ENCODE measurements around the gene EVL. TPM values are rescaled to one million over a fixed set of nuclear protein-coding genes. Genes with fewer than 3 reads are reported as not detected.

The EVL gene
- total and polyA plus RNA-seq, 10 of the 15 experiments (the other 5 are each of a cell fraction or from before 2014, with no cell fraction given) = 11.9 to 341 (median 89.8) TPM

DNA sequence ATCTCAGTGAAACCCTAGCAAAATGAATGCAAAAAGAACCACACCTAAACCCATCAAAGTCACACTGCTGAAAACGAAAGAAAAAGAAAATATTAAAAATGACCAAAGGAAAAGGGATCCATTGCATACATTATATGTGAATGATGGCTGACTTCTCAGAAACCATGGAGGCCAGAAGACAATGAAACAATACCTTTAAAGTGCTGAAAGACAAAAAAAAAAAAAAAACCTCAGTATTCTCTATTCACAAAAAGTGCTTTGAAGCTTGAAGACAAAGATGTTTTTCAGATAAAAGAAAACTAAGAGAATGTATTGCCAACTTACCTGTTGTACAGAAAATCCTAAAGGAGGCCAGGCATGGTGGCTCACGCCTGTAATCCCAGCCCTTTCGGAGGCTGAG, 4.5 kb upstream of the EVL start (continued):
- TF ChIP-seq PML (IDR thresholded peaks at IDR 0.05; ENCODE audit: low read length) = no peak

DNA sequence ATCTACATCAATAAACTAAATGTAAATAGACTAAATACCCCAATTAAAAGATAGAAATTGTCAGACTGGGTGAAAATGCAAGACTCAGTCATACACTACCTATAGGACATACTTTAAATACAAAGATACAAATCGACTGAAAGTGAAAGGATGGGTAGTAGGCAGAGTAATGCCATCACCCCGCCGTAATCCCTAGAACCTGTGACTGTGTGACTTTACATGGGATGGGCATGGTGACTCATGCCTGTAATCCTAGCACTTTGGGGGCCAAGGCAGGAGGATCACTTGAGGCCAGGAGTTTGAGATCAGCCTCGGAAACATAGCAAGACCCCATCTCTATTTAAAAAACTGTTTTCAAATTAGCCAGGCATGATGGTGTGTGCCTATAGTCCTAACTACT, 2.6 kb upstream of the EVL start:
- TF ChIP-seq RBBP5 (conservative IDR thresholded peaks at IDR 0.05) (no peak), IKZF2 (IDR thresholded peaks at IDR 0.05) (peak; percentile 29 to 31; a peak in 2 of 4 replicates), IKZF1 (conservative IDR thresholded peaks at IDR 0.05) (0 out of 2 replicates have a peak, but pooled peaks have one; percentile 33)
- TF ChIP-seq, protein P1, sequence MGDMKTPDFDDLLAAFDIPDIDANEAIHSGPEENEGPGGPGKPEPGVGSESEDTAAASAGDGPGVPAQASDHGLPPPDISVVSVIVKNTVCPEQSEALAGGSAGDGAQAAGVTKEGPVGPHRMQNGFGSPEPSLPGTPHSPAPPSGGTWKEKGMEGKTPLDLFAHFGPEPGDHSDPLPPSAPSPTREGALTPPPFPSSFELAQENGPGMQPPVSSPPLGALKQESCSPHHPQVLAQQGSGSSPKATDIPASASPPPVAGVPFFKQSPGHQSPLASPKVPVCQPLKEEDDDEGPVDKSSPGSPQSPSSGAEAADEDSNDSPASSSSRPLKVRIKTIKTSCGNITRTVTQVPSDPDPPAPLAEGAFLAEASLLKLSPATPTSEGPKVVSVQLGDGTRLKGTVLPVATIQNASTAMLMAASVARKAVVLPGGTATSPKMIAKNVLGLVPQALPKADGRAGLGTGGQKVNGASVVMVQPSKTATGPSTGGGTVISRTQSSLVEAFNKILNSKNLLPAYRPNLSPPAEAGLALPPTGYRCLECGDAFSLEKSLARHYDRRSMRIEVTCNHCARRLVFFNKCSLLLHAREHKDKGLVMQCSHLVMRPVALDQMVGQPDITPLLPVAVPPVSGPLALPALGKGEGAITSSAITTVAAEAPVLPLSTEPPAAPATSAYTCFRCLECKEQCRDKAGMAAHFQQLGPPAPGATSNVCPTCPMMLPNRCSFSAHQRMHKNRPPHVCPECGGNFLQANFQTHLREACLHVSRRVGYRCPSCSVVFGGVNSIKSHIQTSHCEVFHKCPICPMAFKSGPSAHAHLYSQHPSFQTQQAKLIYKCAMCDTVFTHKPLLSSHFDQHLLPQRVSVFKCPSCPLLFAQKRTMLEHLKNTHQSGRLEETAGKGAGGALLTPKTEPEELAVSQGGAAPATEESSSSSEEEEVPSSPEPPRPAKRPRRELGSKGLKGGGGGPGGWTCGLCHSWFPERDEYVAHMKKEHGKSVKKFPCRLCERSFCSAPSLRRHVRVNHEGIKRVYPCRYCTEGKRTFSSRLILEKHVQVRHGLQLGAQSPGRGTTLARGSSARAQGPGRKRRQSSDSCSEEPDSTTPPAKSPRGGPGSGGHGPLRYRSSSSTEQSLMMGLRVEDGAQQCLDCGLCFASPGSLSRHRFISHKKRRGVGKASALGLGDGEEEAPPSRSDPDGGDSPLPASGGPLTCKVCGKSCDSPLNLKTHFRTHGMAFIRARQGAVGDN (IDR thresholded peaks at IDR 0.05) = 0 out of 2 replicates have a peak, but pooled peaks have one; percentile 36
- BruUV-seq (replicated peaks) = no TSS peak
- SMC1A ChIA-PET (ENCODE audit: uncharacterized antibody, unreplicated experiment) = interaction anchor here (1.0 to 3.1 kb wide), 4 partner anchors 9 to 159 kb away, joined by 3 to 27 read pairs (median 4); no protein-coding TSS in a partner anchor
- WGBS (ENCODE audit: insufficient coverage, insufficient replicate concordance, low lambda C conversion rate, missing lambda C conversion rate) = 15% methylated on average over 4 of the region's 4 CpGs
- Histone ChIP-seq H3K79me2 (ENCODE audit: control insufficient read depth, insufficient read depth, low read length) (peaks cover 30% of the 10 kb centered on the region), H2AFZ (ENCODE audit: control insufficient read depth, low read depth, low read length) (peak overlapping the region; percentile 29; the same call in 1 of the 2 replicates), H3K27ac (ENCODE audit: control insufficient read depth, insufficient read depth) (no peak overlapping the region; the same call in 1 of the 2 replicates), H3K4me3 (peak overlapping the region; percentile 17; the same call in 1 of the 2 replicates), H3K27me3 (replicated peaks in 1 of 2; ENCODE audit: control insufficient read depth in 2 of 2, insufficient read depth in 2 of 2, low read length in 1 of 2) (no peaks in the 10 kb centered on the region), H4K20me1 (ENCODE audit: control insufficient read depth, insufficient read depth) (no peaks in the 10 kb centered on the region), H3K9ac (ENCODE audit: control insufficient read depth, insufficient read depth, low read length) (no peak overlapping the region), H3K4me1 (ENCODE audit: control insufficient read depth, insufficient read depth, low read length) (peaks cover 58% of the 10 kb centered on the region), H3K4me2 (ENCODE audit: control insufficient read depth, insufficient read depth) (peak overlapping the region; percentile 60), H3K9me3 (replicated peaks; ENCODE audit: control insufficient read depth, insufficient read depth, low read length) (no peaks in the 10 kb centered on the region), H3K36me3 (ENCODE audit: control insufficient read depth in 2 of 2, insufficient read depth in 2 of 2, low read length in 1 of 2) (no peaks in the 10 kb centered on the region)
- FAIRE-seq (no peak), ATAC-seq (peak; percentile 11; the same call in 2 of the 3 replicates), DNase-seq (ENCODE audit: low read depth, low spot score) (no peak)
- RAD21 ChIA-PET (ENCODE audit: unreplicated experiment) = interaction anchor here (1.8 to 4.5 kb wide), 3 partner anchors 9 to 131 kb away, joined by 6 to 33 read pairs (median 20); no protein-coding TSS in a partner anchor
- POLR2A ChIA-PET = interaction anchor here (6.4 kb wide), 1 partner anchor 11 kb away, joined by 51 read pairs; no protein-coding TSS in a partner anchor
- in situ Hi-C loops (cut with MboI) = no loop called here
- intact Hi-C loops (cut with micrococcal nuclease; ENCODE audit: unreplicated experiment) = no loop called here
- CTCF ChIA-PET = interaction anchor here (1.2 to 3.5 kb wide), 4 partner anchors 9 to 130 kb away, joined by 4 to 28 read pairs (median 4); no protein-coding TSS in a partner anchor

Measured in GM12878 (cell line).